Jurkat, Clone E6-1 (cell line): ENCODE results near the gene PRDX3.
"Not testable (repeated sequence)": the region's sequence is repeated elsewhere in the genome, so short reads cannot be mapped to it uniquely, and the experiment has no call there.

Experiments
- DNase-seq: peaks from one replicate; pipeline ENCODE4 v3.0.0-alpha.2; 2011; ENCODE audit warnings: low read depth, low spot score
- H3K4me3 ChIP-seq: 2 replicates; pipeline ENCODE4 v1.5.1; 2011; ENCODE audit warnings: mild to moderate bottlenecking, low read length, control low read depth, moderate library complexity

Gene PRDX3

DNA sequence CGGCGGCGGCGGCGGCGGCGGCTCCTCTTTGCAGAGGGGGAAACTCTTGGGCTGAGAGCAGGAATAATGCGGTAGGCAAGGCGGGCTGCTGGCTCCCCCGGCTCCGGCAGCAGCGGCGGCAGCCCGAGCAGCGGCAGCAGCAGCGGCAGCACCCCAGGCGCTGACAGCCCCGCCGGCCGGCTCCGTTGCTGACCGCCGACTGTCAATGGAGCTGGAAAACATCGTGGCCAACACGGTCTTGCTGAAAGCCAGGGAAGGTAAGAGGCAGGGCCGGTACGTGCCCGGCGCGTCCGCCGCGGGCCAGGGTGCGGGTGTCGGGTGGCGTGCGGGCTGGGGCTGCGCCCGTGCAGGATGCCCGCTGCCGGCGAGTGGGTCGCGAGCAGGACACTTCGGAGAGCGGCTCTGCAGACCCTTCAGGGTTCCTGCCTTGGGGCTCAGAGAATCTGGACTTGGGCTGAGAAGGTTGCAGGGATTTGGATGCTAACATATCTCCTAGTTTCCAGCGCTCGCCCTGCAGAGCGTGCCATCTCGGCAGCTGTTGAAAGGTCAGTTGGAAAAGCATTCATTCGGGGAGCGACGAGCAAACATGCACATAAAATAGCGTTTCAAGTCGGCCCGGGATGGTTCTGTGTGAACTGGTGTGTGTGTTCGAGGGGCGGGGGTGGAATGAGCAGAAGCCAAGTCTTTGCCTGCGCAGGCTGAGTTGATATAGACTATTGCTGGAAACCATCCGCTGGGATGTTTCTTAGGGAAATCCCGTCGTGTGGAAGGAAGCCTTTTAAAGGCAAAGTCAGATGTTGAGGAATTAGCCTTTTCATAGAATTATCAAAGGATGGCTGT is 29.3 kb upstream of the PRDX3 start:
- no peak for DNase-seq
- H3K4me3 ChIP-seq, result peak overlapping the region; percentile 78

DNA sequence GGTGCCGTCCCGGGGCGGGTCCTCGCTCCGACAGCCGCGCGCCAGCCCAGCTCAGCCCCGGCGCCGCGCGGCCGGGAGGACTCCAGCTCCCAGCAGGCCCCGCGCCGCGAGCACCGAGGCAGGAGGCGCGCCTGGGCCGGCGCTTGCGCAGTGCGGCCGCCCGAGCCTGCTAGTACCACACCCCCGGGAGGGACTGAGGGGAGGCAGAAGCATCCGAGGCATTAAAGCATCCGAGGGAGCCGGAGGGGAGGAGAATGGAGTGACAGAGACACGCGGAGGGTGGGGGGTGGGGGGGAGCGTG is 28.7 kb upstream of the PRDX3 start, which contains the start of gene GRK5:
TSS of gene GRK5 (plus strand) at position 206 of the 301 bp plus-strand sequence. CDS start 347 bp downstream, outside the sequence.
- peak within 1 kb of the TSS; percentile 78 for H3K4me3 ChIP-seq
- DNase-seq, result peak; percentile 98

DNA sequence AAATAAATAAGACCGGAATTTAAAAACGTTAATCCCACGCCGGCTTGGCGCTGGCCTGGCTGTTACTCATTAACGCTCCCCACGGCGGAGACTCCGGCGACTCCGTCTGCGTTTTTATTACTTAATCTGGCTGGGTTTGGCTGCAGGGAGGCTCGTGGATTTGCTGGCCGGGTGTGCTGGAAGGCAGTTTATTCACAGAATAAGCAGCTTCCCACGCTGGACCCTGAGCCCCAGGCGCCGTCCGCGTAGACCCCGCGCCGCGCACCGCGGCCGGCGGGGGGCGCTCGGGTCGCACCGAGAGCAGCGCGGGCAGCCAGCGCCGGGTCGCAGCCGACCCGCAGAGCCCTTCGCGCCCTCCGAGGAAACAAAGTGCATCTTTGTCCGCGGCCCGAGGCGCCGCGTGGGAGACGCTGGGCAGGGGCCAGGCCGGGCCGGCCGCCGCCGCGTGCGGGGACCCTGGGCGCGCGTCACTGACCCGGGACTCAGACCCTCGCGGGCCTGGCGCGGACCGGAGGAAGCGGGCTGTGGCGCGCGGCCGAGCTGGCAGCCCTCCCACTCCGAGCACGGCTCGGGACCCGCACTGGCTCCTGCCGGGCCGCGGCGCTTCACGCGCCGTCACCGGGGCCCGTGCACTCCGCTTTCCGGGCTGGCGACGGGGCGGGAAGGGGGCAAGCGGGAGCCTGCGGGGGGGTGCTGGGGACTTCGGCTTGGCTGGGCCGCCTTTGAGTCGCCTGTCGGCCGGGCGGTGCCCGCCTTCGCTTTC is 28.2 kb upstream of the PRDX3 start:
- no peak for DNase-seq
- peak overlapping the region; percentile 64 for H3K4me3 ChIP-seq

DNA sequence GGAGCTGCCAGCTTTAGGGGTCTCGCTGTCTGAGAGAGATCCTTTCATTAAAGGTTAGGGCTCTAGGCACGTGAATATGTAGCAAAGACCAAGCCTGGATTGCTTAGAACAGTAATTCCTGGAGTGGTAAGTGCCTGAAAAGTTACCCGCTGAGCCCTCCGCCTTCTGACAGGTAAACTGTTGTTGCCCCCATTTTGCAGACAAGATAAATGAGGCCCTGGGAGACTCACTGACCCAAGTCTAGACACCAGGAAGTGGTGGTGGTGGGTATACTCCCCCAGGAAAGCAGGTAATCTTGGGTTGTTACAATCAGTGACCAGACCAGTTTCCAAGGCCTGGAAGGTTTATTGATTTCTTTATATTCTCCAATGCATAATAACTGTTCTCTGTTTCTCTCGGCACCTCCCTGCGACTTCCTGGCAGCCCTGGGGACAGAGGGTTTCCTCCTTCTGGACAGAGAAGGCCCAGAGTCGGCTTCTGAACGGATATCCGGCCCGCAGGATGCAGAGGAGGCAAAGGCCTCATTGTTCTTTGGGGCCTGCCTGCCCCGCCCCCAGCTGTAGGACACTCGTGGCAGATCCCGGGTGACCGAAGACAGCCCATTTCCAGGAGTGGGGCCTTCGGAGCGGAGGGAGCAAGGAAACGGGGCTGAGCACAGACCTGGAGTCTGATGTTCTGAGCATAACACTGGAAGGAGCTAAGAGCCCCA is 27.4 kb upstream of the PRDX3 start:
- H3K4me3 ChIP-seq, result peak overlapping the region; percentile 64
- no peak for DNase-seq

DNA sequence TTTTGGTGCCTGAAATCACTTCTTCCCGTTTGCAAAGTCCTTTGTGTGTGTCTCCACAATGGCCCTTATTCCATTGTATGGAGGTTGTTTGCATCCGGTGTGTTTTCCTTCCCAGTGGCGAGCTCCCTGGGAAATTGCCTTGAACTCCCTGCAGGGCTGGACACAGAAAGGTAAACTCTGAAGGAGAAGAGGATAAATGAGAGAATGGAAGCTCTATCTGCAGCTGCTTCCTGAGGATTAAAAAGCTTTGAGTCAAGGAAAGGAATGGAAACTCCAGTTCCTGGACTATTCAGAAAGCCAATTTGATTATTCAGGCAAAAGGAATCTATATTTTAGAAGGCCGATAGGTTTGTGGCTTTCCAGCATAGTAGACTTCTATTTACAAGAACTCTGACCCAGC is 24.4 kb upstream of the PRDX3 start:
- no peak overlapping the region for H3K4me3 ChIP-seq
- DNase-seq, result no peak

DNA sequence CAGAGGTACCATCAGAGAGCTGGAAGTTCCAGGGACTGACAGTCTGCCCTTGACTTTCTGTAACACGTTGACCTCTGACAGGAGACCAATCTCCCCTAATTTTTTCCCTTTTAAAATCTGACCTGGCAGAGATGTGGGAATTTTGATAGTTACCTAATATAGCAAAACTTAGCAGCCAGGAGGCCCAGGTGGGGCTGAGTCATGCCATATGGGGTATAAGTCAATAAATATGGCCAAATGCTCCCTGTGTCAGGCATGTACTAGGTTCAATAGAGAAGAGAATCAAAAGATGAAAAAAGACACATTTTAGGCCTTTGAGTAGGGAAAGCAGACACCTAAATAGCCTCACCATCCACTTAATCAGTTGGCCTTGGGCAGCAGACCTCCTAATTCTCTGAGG is 22.6 kb upstream of the PRDX3 start:
- DNase-seq, result no peak
- no peak overlapping the region for H3K4me3 ChIP-seq

DNA sequence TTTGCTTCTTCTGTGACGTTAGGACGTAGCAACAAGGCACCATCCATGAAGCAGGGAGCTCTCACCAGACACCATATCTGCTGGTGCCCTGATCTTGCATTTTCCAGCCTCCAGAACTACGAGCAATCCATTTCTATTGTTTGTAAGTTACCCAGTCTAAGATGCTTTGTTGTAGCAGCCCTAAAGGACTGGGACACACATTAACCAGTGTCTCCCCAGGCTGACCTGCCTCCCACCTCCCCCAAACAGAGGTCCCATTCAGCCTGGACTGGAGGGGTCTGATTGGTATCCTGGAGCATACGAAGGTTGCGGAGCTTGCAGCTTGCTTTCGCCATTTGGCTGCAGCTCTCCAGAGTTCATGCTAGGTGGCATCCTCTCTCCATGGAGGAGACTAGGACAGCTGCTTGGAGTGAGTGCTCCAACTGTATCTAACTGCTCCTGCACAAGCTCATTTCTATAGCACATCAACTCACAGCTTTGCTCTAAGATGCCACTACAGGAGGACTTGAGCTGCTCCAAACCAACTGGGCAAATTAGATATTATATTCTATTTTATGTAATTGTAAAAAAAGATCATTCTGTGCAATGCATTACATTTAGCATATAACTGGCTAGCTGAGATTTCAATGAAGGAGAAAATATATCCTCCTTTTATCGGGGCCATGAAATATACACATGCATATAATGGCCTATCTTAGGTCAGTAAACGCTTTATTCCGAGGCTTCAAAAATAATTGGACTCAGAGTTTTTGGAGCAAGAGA is 20.8 kb upstream of the PRDX3 start:
- no peak overlapping the region for H3K4me3 ChIP-seq
- peak; percentile 82 for DNase-seq

DNA sequence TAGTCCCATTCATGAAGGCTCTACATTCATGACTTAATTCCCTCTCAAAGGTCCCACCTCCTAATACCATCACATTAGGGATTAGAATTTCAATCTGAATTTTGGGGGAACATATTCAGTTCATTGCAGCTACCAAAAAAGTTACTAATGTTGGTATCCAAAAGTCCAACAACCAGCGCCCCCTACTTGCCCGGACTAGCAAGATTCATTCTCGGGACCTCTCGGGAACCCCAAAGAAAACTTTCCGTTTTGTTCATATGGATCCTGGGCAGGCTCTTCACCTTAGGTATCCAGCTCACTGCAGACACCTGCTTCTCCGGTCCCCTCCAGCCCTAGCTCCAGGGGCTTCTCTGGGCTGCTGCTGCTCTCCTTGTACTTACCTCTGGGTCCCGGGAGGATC is 19.8 kb upstream of the PRDX3 start:
- no peak overlapping the region for H3K4me3 ChIP-seq
- DNase-seq, result no peak

DNA sequence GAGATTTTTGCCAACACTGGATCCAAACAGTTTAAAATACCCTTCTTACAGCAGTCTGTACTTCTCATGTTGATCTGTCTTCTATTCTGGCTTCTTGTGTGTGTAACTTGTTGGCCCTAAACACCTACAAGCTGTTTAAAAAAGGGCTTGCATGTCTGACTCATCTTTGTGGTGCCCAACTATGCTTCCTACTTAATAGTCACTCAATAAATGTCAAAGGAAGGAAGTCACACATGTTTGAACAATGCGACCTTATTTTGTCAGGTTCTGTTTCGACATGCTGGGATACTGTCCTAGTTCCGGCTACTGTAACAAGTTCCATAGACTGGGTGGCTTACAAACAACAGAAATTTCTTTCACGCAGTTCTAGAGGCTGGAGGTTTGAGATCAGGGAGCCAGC is 19.3 kb upstream of the PRDX3 start:
- no peak for DNase-seq
- H3K4me3 ChIP-seq, result no peak overlapping the region

DNA sequence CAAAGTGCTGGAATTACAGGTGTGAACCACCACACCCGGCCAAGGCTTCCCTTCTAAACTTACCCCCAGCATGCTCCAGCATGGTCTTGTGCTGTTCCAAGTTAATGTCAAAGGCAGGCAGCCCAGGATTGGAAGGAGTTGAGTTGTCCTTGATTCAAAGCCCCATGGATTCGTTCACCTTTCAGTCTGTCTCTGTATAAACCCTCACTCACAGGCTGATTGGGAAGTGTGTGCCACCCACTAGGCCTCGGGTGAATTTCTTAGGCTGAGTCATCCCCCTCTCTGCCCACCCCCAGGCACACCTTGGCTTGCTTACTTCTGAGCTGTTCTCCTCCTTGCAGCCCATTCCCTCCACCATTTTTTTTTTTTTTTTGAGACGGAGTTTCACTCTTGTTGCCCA is 13.3 kb upstream of the PRDX3 start:
- DNase-seq, result no peak
- no peak overlapping the region for H3K4me3 ChIP-seq

DNA sequence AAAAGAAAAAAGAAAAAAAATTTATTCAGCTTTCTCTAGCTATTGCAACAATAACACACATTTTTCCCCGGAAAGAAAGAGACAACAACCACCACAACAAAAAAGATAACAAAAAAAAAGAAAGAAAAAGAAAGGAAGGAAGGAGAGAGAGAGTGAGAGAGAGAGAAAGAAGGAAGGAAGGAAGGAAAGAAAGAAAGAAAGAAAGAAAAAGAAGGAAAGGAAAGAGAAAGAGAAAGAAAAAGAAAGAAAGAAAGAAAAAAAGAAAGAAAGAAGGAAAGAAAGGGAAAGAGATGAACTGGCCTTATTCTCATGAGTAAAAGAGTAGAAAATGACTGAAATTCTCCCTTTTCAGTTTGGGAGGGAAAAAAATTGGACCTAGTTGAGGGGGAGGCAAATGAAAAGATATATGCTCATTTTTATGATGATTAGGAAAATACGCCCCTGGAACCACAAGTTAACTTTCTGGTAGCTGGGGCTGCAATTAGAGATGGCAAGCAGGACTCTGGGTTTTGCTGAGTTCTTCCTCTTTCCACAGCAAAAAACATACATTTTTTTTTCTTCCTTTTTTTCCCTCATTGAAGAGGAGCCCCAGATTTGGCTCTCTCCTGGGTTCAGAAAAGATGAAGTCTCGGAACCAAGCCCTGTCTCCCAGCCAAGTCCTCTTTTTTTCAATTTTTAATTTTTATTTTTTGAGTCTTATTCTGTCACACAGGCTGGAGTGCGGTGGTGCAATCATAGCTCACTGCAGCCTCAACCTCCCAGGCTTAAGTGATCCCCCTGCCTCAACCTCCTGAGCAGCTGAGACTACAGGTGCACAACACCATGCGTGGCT is 12.6 kb upstream of the PRDX3 start:
- no peak for DNase-seq
- H3K4me3 ChIP-seq, result no peak overlapping the region

DNA sequence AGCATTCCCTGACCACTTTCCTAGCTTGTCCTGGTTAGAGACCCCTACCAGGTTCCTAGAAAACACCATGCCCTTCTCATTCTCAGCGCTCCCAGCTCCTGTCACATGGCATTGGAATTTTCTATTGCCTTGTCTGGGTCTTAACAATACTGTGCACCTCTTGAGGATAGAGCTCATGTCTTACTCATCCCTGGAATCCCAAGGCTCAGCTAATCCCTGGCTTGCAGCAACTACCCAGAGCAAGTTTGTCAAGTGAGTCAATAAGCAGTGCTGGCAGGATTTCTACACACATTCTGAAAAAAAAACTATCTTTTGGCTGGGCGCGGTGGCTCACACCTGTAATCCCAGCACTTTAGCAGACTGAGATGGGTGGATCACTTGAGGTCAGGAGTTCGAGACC is 11.7 kb upstream of the PRDX3 start:
- no peak overlapping the region for H3K4me3 ChIP-seq
- DNase-seq, result no peak

DNA sequence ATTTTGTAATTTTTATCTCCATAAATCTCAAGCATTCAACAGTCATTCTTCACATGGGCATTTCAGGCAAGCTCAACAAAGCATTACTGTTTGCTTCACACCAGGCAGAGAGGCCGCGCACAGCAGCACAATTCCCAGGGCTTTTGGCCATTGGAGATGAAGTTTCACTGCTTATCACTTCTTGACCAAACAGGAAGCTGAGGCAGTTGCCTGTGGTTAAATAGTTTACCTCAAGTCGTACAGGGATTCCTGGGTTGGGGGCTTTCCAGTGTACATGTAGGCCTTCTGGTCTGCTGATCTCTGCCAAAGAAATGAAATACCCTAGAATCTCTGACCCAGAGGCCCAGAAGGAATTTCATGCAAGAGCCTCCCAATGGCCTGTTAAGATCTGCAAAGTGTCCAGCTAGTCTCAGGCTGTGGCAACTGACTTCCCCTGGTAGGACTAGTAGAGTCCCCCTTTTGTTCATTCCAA is 11.2 kb upstream of the PRDX3 start:
- DNase-seq, result no peak
- H3K4me3 ChIP-seq, result no peak overlapping the region

DNA sequence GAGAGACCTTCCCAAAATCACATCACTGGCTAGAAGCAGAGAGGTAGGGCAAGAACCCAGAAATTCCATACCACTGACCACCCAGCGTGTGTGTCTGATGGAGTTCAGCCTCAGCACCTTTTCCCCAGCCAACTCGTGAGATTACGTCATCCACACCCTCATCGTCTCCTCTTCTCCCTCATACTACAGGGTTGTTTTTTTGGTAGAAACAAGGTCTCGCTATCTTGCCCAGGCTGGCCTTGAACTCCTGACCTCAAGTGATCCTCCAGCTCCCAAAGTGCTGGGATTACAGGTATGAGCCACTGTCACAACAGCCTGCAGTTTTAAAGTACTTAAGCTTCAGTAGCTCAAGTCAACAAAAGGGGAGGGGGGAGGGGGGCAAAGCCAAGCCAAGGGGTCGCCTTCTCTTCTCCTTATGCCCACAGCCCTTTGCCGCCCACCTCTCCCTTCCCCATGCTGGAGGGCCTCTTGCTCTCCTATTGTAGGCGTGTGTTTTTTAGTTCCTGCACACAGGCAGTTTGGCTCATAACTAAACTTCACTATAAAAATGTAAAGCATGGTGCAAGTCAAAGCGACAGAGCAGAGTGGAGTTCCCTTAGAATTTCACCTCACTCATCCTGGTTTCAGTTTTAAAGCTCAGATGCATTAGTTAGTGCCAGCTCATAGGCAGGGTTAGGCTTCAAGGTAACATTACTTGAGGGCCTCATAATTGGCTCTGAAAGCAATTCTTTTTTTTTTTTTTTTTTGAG is 5.2 kb upstream of the PRDX3 start:
- no peak overlapping the region for H3K4me3 ChIP-seq

DNA sequence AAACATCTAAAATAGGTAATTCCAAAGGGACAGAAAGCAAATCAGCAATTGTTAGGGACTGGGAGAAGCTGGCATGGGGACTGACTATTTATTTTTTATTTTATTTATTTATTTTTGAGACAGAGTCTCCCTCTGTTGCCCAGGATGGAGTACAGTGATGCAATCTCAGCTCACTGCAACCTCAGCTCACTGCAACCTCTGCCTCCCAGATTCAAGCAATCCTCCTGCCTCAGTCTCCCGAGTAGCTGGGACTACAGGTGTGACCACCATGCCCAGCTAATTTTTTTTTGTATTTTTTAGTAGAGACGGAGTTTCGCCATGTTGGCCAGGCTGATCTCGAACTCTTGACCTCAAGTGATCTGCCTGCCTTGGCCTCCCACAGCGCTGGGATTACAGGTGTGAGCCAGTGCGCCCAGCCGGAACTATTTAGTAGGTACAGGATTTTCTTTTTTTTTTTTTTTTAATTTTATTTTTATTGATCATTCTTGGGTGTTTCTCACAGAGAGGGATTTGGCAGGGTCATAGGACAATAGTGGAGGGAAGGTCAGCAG is 2.3 kb upstream of the PRDX3 start:
- H3K4me3 ChIP-seq, DNase-seq: not testable (repeated sequence)

More for the DNA sequence above, 5.2 kb upstream of the PRDX3 start:
- DNase-seq, result no peak

DNA sequence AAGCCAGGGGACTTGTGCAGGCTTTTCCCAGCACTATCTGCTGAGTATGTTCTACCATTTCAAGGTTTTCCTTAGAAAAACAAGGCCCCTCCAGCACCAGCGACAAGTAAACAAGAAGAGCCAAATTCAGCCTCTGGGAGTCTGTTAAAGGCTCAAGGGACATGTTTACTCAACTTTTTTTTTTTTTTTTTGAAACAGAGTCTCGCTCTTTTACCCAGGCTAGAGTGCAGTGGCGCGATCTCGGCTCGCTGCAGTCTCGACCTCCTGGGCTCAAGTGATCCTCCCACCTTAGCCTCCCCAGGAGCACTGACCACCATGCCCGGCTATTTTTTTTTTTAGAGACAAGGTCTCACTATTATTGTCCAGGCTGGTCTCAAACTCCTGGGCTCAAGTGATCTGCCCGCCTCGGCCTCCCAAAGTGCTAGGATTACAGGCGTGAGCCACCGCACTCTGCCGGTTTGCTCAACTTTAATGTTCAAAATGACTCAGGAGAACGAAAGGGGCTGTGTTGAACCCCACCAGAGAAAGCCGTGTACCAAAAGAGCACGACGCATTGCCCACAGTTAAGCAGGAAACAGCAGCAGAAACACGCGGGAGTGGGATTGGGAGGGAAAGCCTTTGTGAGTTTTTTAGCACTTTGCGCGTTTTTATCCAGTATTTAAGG is 772 bp downstream of the PRDX3 start:
- H3K4me3 ChIP-seq, result peak overlapping the region; percentile 78

DNA sequence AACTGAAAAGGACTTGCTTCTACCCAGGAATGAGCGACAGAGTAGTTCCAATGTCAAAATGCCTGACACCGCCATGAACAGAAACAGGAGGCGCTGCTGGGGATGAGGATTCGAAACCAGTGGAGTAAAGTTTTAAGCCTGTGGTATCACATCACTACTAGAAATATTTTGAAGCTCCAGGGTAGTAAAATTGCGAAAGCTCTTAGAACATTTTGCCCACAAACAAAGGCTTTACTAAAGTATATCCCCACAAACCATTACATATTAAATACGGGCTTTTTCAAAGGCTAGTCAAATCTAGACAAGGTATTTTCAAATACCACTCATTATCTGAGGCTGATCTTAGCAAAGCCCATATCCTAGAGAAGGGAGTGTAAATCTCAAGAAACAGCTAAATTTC is 2.4 kb downstream of the PRDX3 start:
- DNase-seq, result no peak

More for the DNA sequence above, 772 bp downstream of the PRDX3 start:
- no peak for DNase-seq

More for the DNA sequence above, 2.4 kb downstream of the PRDX3 start:
- H3K4me3 ChIP-seq, result no peak overlapping the region
